Measurements from ENCODE around the gene TMEM59. TPM values are rescaled to one million over a fixed set of nuclear protein-coding genes. Genes with fewer than 3 reads are reported as not detected.
"Not testable (repeated sequence)": the region's sequence is repeated elsewhere in the genome, so short reads cannot be mapped to it uniquely, and the experiment has no call there.

TMEM59 gene
- total RNA-seq, 1 experiment from 2014 or later, result 174 TPM

DNA sequence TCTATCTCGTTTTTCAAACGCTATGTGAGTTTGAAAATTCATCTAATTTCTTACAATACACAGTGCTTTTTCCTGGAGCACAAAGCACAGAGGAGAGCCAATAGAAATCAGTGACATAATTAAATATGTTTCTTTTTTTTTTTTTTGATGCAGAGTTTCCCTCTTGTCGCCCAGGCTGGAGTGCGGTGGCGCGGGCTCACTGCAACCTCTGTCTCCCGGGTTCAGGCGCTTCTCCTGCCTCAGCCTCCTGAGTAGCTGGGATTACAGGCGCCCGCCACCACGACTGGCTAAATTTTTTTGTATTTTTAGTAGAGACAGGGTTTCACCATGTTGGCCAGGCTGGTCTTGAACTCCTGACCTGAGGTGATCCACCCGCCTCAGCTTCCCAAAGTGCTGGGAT, 2.6 kb downstream of the TMEM59 start:
- H3K36me3 ChIP-seq (ENCODE audit: control insufficient read depth, insufficient read depth, low read length); H3K27me3 ChIP-seq (ENCODE audit: control insufficient read depth, insufficient read depth, low read length); intact Hi-C loops (cut with micrococcal nuclease; ENCODE audit: unreplicated experiment); H3K9me3 ChIP-seq (ENCODE audit: control insufficient read depth, insufficient read depth, low read depth, low read length); ATAC-seq; H3K27ac ChIP-seq (ENCODE audit: low read length); in situ Hi-C loops (cut with HindIII; ENCODE audit: low pct_unique_long_range_greater_than_20kb, low sequenced_read_pairs); BruUV-seq (replicated peaks); POLR2A ChIA-PET; H3K4me3 ChIP-seq (ENCODE audit: low read depth in 2 of 2, low read length in 2 of 2); DNase-seq (ENCODE audit: low read depth, low spot score); CTCF ChIA-PET: not testable (repeated sequence)
- peaks cover 34% of the 10 kb centered on the region for H3K4me1 ChIP-seq (ENCODE audit: control insufficient read depth, insufficient read depth, low read length)

GRCh38 chr1:54047384-54048305, 5.4 kb downstream of the TMEM59 start:
- CTCF ChIA-PET, result interaction anchor here (0.6 kb wide), 1 partner anchor 313 kb away, joined by 6 read pairs; no protein-coding TSS in a partner anchor
- Histone ChIP-seq H3K27me3 (ENCODE audit: control insufficient read depth, insufficient read depth, low read length) (no peaks in the 10 kb centered on the region), H3K9me3 (ENCODE audit: control insufficient read depth, insufficient read depth, low read depth, low read length) (no peaks in the 10 kb centered on the region), H3K36me3 (ENCODE audit: control insufficient read depth, insufficient read depth, low read length) (peaks cover 4% of the 10 kb centered on the region), H3K4me3 (ENCODE audit: low read depth in 2 of 2, low read length in 2 of 2) (no peak overlapping the region), H3K27ac (ENCODE audit: low read length) (no peak overlapping the region), H3K4me1 (ENCODE audit: control insufficient read depth, insufficient read depth, low read length) (peaks cover 28% of the 10 kb centered on the region)
- POLR2A ChIA-PET, result no interaction called here
- no TSS peak for BruUV-seq (replicated peaks)
- intact Hi-C loops (cut with micrococcal nuclease; ENCODE audit: unreplicated experiment), result no loop called here
- DNase-seq (ENCODE audit: low read depth, low spot score) (no peak), ATAC-seq (no peak)
- TF ChIP-seq CTCF (IDR thresholded peaks at IDR 0.05) (no peak), REST (IDR thresholded peaks at IDR 0.05; ENCODE audit: insufficient read depth in 1 of 2, low read depth in 2 of 2, low read length in 1 of 2) (no peak), TCF7L2 (IDR thresholded peaks at IDR 0.05; ENCODE audit: low read depth, low read length) (no peak), POLR2AphosphoS5 (IDR thresholded peaks at IDR 0.05; ENCODE audit: low read depth, low read length) (no peak), SIN3A (IDR thresholded peaks at IDR 0.05; ENCODE audit: borderline replicate concordance, insufficient read depth, low read depth, low read length) (no peak)
- in situ Hi-C loops (cut with HindIII; ENCODE audit: low pct_unique_long_range_greater_than_20kb, low sequenced_read_pairs), result no loop called here

Data from Panc1 (cell line).